HG03139 (cell line): ENCODE data around the gene DEF6.

Experiments
- ATAC-seq: cut with Tn5 transposase; IDR thresholded peaks from one replicate; pipeline ENCODE4 v1.9.1; 2021; ENCODE audit not compliant: unreplicated experiment

The DEF6 gene

DNA sequence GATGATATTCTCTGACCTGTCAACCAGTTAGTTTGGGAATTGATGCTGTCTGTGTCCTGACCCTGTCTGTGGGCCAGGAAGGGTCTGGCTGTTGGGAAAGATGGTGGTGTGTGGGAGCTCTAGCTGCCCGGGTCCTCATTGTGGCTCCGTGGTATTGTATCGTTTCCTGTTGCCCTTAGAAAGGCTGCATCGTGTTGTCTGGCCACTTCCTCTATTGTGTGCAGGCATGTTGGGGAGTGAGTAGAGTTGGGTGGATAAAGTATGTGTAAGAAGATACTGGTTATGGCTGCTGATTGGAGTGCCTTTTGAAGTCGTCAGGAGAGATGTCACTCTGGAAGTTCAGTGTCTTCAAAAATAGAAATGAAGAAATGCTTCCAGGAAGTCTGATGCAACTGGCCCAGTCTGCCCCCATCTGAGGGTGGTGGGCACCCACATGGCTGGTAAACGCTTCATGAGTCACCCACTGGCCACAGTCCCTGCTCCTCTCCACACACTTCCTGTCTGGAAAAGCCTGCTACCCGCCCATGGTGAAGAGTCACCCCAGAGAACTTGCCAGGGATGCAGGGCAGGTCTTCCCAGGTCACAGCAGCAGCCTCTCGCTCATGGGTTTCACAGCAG lies 72.6 kb downstream of the DEF6 start:
- no peak for ATAC-seq

- no peak for ATAC-seq
Observed at GRCh38 chr6:35370785-35371493, 73.3 kb downstream of the DEF6 start.
